Gastrocnemius medialis (tissue), 4 donors: ENCODE measurements around the gene LDB3.

Experiments used
- POLR2A ChIP-seq, 2 donors: fragments of 450-650 bp; IDR thresholded peaks; one replicate each; pipeline ENCODE4 v1.6.1; 2017; ENCODE audit warnings: antibody characterized with exemption in 2 of 2, mild to moderate bottlenecking in 2 of 2, moderate library complexity in 2 of 2
- TF ChIP-seq, protein P1 (sequence below), 5 experiments: fragments of 450-650 bp in 3 of 5; fragments of 200-600 bp in 2 of 5; sonication (generic) in 2 of 5; IDR thresholded peaks in 4 of 5; conservative IDR thresholded peaks in 1 of 5; 1 replicate in 4 of 5; 2 replicates in 1 of 5; pipeline ENCODE4 v1.5.1; 2016 to 2019; ENCODE audit warnings: antibody characterized with exemption in 5 of 5, mild to moderate bottlenecking in 3 of 5, moderate library complexity in 3 of 5

DNA sequence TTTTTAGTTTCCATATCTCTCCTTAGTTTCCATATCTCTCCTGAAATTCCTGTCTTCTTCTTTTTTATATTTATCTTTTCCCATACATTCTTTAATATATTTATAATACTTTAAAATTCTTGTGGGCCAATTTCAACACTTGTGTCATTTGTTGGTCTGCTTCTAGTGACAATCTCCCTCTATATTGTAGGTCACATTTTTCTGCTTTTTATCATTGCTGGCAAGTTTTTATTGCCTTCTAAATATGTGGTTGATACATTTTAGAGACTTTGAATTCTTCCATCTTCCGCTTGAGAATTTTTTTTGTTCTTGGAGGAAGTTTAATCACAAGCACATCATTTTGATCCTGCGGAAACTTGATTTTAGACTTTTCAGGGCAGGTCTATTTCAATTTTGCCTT lies 40.0 kb upstream of the LDB3 start:
- TF ChIP-seq, protein P1, sequence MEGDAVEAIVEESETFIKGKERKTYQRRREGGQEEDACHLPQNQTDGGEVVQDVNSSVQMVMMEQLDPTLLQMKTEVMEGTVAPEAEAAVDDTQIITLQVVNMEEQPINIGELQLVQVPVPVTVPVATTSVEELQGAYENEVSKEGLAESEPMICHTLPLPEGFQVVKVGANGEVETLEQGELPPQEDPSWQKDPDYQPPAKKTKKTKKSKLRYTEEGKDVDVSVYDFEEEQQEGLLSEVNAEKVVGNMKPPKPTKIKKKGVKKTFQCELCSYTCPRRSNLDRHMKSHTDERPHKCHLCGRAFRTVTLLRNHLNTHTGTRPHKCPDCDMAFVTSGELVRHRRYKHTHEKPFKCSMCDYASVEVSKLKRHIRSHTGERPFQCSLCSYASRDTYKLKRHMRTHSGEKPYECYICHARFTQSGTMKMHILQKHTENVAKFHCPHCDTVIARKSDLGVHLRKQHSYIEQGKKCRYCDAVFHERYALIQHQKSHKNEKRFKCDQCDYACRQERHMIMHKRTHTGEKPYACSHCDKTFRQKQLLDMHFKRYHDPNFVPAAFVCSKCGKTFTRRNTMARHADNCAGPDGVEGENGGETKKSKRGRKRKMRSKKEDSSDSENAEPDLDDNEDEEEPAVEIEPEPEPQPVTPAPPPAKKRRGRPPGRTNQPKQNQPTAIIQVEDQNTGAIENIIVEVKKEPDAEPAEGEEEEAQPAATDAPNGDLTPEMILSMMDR (IDR thresholded peaks at IDR 0.05 in 4 of 5, conservative IDR thresholded peaks at IDR 0.05 in 1 of 5): no peak
- TF ChIP-seq POLR2A (IDR thresholded peaks at IDR 0.05): no peak
